Progenitor cell of endocrine pancreas (in vitro differentiated cells): ENCODE results near the gene RBM17. TPM values are rescaled to one million over a fixed set of nuclear protein-coding genes. Genes with fewer than 3 reads are reported as not detected.
A peak's percentile ranks its signal among the peaks of the same experiment; 100 is the strongest.

Source experiments
- DNase-seq: peaks from one replicate; pipeline ENCODE4 v3.0.0; 2021; ENCODE audit warnings: low spot score; ENCODE audit not compliant: unreplicated experiment
- H3K27ac Mint-ChIP-seq: 2 replicates; pipeline ENCODE4 v1.8.0; 2021; ENCODE audit warnings: mild to moderate bottlenecking, moderate library complexity, mixed read lengths
- H3K27me3 Mint-ChIP-seq: 2 replicates; pipeline ENCODE4 v1.8.0; 2021; ENCODE audit warnings: mixed read lengths
- H3K36me3 Mint-ChIP-seq: 2 replicates; pipeline ENCODE4 v1.8.0; 2022; ENCODE audit warnings: mixed read lengths; ENCODE audit not compliant: insufficient read depth
- H3K4me1 Mint-ChIP-seq: 2 replicates; pipeline ENCODE4 v1.8.0; 2021; ENCODE audit warnings: low read depth, mixed read lengths
- H3K4me3 Mint-ChIP-seq: 2 replicates; pipeline ENCODE4 v1.8.0; 2021; ENCODE audit warnings: low read depth, mild to moderate bottlenecking, moderate library complexity, mixed read lengths
- H3K9me3 Mint-ChIP-seq: 2 replicates; pipeline ENCODE4 v1.8.0; 2021; ENCODE audit warnings: low read depth, mixed read lengths
- total RNA-seq: library from RNA; stranded (reverse); gene quantifications from 2 replicates; pipeline ENCODE4 v1.2.1, GENCODE V29; 2021
- TF ChIP-seq, protein P1 (sequence below): fragments of 200-600 bp; sonication (generic); IDR thresholded peaks from one replicate; pipeline ENCODE4 v1.5.0; 2021; ENCODE audit warnings: antibody characterized with exemption, mild to moderate bottlenecking; ENCODE audit not compliant: unreplicated experiment

The RBM17 gene
- total RNA-seq, 1 donor from 2014 or later: 122 TPM

- TF ChIP-seq, protein P1, sequence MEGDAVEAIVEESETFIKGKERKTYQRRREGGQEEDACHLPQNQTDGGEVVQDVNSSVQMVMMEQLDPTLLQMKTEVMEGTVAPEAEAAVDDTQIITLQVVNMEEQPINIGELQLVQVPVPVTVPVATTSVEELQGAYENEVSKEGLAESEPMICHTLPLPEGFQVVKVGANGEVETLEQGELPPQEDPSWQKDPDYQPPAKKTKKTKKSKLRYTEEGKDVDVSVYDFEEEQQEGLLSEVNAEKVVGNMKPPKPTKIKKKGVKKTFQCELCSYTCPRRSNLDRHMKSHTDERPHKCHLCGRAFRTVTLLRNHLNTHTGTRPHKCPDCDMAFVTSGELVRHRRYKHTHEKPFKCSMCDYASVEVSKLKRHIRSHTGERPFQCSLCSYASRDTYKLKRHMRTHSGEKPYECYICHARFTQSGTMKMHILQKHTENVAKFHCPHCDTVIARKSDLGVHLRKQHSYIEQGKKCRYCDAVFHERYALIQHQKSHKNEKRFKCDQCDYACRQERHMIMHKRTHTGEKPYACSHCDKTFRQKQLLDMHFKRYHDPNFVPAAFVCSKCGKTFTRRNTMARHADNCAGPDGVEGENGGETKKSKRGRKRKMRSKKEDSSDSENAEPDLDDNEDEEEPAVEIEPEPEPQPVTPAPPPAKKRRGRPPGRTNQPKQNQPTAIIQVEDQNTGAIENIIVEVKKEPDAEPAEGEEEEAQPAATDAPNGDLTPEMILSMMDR: no peak
- Mint-ChIP-seq H3K4me1 (peaks cover 7% of the 10 kb centered on the region), H3K27ac (no peak overlapping the region), H3K36me3 (no peaks in the 10 kb centered on the region), H3K27me3 (peaks cover 22% of the 10 kb centered on the region), H3K9me3 (no peaks in the 10 kb centered on the region), H3K4me3 (no peak overlapping the region)
- DNase-seq: no peak
These were observed 39.9 kb downstream of the RBM17 start for GRCh38 chr10:6128591-6129251.

DNA sequence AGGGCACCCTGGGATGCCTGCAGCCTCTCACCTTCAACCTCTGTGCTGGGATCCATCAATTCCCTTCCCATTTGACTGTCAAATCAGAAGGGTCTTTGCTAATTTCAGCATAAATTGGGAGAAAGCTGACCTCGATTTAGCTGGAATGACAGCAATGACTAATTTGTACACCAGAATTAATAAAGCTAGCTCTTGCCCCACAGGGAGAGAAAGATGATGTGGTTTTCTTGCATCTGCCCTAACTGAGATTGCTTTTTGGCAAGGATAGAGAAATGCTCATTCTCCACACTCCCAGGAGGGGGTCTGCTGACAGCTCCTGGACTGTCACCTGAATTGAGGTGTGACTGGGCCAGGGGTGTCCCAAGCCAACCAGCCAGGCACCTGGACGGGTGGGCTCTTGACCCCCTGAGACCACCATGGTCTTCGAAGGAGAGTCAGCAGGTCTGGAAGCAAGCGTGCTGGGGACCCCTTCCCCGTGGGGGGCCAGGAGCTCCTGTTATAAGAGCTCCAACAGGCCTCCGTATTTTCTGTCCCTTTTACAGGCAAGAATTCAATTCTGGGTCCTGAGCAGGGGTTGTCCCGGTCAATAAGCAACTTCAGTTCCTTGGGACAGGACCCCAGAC lies 42.1 kb downstream of the RBM17 start:
- DNase-seq: no peak
- Mint-ChIP-seq H3K4me3 (no peak overlapping the region), H3K27ac (no peak overlapping the region), H3K4me1 (peaks cover 7% of the 10 kb centered on the region), H3K9me3 (no peaks in the 10 kb centered on the region), H3K27me3 (peaks cover 36% of the 10 kb centered on the region), H3K36me3 (no peaks in the 10 kb centered on the region)
- TF ChIP-seq, protein P1: no peak

DNA sequence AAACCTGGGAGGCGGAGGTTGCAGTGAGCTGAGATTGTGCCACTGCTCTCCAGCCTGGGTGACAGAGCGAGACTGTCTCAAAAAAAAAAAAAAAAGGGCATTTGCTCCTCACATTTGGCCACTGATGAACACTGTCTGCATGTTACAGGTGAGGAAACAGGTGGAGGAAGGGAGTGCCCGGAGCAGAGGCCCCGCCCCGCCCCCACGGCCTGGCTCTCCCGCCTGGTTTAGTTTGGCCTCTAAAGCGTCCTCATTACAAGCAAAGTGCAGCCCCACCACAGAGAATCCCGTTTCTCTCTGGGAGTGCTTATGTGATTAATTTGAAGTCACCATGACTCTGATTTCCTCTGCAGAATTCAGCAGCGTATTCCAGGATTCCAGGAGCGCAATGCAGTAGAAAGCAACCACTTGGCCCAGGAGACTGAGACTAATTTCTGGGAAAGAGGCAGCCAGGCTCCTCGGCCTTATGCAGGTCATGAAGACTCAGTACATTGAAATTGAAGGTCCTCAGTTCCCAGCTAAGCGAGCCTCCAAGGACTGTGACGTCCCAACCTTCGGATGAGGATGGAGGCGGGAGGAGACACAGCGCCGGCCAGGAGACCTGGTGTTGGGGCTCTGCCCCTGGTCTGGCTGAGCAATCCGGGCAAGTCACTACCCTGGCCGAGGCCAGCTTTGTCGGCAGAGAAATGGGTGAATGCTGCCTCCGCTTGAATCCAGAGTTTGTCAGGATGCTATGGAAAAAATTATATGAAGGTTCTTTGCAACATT lies 44.7 kb downstream of the RBM17 start:
- H3K36me3 Mint-ChIP-seq: no peaks in the 10 kb centered on the region
- peaks cover 7% of the 10 kb centered on the region for H3K4me1 Mint-ChIP-seq
- H3K27me3 Mint-ChIP-seq: peaks cover 46% of the 10 kb centered on the region
- TF ChIP-seq, protein P1: no peak
- no peak for DNase-seq
- no peaks in the 10 kb centered on the region for H3K9me3 Mint-ChIP-seq
- H3K27ac Mint-ChIP-seq: no peak overlapping the region
- no peak overlapping the region for H3K4me3 Mint-ChIP-seq

DNA sequence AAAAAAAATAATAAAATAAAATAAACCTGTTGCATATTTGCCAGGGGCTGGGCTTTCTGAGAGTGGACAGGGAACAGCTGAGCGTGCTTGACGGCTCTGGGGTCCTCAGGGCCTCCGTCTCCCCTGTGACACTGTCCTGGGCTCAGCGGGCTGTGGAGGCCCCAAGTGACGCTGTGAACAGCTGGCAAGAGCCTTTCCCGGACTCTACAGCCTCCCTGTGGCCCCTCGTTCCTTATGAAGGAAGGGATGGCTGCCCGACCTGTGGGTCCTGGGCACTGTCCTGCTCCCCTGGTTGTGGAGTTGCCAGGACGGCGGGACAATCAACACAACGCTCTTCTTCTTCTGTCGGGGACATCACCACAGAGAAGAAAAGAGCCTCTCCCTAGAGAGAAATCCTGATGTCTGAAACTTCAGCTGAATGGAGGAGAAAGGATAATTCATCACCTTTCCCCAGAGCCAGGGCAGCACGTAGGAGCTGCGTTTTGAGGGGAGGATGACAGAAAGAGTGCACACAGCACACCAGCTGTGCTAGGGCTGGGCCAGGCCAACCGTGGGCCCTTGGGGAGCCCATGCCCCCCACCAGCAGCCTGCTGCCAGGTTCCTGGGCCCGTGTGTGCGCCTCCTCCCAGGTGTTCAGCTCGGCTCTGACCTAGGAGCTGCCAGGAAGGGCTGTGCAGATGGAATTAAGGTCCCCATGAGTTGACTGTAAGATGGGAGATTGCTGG lies 45.4 kb downstream of the RBM17 start:
- DNase-seq: no peak
- H3K27me3 Mint-ChIP-seq: peaks cover 45% of the 10 kb centered on the region
- no peaks in the 10 kb centered on the region for H3K9me3 Mint-ChIP-seq
- H3K4me1 Mint-ChIP-seq: no peaks in the 10 kb centered on the region
- no peak overlapping the region for H3K4me3 Mint-ChIP-seq
- H3K27ac Mint-ChIP-seq: no peak overlapping the region
- TF ChIP-seq, protein P1: no peak
- H3K36me3 Mint-ChIP-seq: no peaks in the 10 kb centered on the region

GRCh38 chr10:6135039-6135438 lies 46.2 kb downstream of the RBM17 start:
- no peak overlapping the region for H3K4me3 Mint-ChIP-seq
- H3K27ac Mint-ChIP-seq: peak overlapping the region; percentile 75
- no peak for DNase-seq
- H3K9me3 Mint-ChIP-seq: no peaks in the 10 kb centered on the region
- no peaks in the 10 kb centered on the region for H3K4me1 Mint-ChIP-seq
- H3K36me3 Mint-ChIP-seq: no peaks in the 10 kb centered on the region
- peaks cover 45% of the 10 kb centered on the region for H3K27me3 Mint-ChIP-seq
- TF ChIP-seq, protein P1: no peak
